HG02571 (cell line): ENCODE measurements around the gene TTC39B.

ENCODE experiments used
- ATAC-seq: cut with Tn5 transposase; IDR thresholded peaks from one replicate; pipeline ENCODE4 v1.9.1; 2021; ENCODE audit warnings: mild to moderate bottlenecking, moderate library complexity; ENCODE audit not compliant: unreplicated experiment

Gene TTC39B

DNA sequence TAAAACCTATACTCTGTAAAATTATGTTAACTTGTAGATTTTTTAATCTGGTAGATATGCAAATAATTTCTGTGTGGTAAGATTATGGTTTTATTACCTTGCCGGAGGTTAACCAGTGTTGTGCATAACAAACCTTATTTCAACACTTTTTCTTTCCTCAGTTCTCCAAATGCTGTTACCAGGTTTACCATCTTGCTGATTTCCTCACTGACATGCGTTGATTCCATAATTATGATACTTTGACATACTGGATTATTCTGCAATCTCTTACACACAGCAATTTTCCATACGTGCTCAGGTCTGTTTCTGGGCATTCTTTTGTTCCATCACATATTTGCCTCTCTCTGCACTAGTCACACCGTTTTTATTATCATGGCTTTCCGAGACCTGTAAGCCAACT lies 77.6 kb downstream of the TTC39B start:
- no peak for ATAC-seq

DNA sequence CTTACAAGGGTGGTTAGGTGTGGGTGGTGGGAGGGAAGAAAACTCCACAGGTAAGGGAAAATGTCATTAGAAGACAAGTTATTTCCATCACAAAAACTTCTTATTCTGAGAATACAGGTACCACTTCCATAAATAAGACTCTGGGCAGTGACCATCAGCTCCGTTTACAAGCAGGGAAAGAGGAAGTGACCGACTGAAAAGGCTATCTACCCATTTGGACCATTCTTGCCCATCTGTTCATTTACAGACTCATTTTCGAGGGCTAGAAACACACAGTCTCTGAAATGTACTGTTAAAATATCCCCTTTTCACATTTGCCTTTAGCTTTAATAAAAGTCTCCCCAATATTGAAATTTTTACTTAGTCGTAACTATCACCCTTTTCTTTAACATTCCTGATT lies 79.5 kb downstream of the TTC39B start:
- ATAC-seq = no peak

DNA sequence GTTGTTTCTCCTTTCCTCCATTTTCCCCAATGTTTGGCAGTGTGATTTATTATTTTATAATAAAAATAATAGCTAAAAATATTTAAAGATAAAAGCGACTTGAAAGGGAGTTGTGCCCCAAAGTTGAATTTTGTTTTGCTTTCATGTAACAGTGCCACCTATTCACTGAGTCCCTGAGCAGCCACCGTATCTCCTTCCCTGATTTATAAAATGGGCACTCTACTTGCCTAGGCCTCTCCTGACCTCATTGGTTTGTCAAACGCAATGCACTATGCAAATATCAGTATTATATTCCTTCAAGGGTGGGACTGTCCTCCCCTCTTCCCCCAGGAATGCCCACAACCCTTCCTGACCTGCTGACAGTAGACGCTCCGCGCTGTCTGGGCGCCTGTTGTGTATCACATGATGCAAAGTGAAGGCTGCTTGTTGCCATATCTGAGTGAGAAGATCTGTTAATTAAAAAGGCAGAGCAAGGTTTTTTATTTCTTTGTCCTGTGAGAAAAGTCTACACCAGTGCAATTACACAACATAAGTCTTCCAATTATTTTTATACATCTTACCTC lies 81.4 kb downstream of the TTC39B start:
- no peak for ATAC-seq

DNA sequence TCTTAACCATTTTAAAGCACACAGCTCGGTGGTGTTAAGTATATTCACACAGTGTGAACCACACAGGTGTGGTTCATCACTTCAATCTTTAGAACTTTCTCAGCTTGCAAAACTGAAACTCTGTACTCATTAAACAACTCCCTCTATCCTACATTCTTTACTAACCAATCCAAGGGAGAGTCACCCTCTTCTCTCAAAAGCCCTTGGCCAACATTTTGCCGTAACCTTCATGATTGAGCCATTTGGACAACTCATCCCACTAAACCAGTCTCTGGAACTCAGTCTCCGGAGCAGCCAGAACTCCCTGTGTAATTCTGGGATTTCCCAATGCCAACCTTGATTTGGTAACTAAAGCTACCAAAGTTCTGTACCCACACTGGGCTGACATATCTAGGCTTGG lies 84.7 kb downstream of the TTC39B start:
- ATAC-seq = no peak

DNA sequence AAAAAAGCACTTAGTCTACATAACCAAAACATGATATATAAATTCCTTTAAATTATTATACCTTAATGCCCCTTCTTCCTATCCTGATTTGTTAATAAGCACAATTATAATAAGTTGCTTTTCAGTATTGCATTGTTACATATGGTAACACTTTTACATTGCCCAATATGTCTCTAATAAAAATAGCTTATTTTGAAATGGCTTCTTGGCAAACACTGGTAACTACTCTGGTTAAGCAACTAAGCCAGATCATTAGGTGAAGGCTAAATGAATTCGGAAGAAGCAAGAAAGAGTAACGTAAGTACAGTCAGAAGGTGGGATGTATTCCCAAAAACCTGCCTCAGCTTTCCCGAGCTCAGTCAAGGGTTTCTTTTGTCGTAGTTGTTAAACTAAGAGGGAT lies 85.3 kb downstream of the TTC39B start:
- no peak for ATAC-seq

DNA sequence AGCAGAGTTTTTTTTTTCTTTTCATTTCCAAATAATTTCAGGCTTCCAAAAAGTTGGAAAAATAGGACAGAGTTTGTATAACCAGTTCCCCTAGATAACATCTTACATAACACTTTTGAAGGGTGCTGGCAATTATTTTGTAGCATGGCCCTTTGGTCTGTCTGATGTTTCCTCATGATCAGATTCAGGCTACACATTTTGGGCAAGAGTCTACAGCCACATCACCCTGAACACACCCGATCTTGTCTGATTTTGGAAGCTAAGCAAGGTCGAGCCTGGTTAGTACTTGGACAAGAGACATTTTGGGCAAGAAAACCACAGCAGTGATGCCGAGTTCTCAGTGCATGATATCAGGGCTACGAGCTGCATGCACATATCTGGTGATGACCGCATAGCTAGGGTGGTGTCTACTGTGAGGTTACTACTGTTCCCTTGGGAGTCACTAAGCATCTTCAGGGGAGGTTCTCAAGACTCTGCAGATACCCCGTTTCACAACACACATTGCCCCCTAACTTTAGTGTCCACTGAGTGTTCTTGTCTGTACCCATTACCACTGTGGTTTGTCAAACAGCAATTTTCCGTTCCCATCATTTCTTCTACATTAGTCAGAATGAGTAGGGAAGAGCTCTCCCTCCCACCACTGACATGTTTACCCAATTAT lies 86.2 kb downstream of the TTC39B start:
- ATAC-seq = no peak

DNA sequence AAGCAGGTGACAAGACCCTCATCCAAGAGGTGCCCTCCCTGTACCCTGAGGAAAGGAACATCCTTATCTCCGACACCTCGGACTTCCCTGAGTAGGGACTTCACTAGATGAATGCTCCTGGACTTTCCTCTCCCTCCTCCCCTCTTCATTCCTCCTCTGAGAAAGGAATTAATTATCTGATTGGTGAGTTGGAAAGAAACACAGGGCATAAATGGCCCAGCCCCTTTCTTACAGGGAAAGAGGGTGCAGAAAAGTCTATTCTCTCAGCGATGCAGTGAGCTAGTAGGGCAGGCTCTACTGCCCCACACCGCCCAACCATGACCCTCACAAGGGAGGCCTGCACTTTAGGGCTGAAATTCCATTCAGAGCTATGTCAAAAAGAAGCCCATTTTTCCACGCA lies 87.5 kb downstream of the TTC39B start:
- ATAC-seq = no peak

DNA sequence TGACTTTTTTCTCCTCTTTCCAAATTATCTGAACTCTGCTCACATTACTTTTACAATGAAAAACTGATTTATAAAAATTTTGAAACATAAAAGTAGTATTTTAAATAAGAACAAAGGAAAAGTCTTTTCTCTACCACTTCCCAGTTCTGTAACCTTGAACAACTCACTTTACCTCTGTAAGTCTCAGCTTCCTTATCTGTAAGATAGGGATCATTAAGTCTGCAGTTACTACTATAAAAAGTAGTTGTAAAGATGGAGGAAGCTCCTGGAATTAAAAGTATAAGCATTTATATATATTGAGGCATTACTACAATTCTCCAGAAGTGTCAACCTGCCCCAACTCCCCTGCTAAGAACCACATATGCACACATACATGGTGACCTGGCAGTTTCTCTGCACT lies 88.0 kb downstream of the TTC39B start:
- no peak for ATAC-seq

DNA sequence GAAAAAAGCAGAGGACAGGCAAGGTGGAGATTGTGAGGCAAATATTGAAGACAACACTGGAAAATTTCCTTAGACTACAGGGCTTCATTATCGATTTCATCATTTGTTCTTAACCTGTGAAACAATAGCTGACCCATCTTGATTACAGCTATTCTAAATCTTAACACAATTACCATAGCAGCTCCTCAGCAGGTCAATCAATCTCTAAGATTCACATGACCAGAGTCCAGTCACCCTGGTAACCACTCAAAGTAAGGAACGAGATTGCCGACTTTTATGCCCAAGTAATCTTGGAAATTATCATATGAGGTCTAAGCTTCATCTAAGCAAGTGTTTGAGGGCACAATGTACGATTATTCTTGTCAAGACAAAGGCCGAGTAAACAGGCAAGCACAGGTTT lies 93.8 kb downstream of the TTC39B start:
- no peak for ATAC-seq

DNA sequence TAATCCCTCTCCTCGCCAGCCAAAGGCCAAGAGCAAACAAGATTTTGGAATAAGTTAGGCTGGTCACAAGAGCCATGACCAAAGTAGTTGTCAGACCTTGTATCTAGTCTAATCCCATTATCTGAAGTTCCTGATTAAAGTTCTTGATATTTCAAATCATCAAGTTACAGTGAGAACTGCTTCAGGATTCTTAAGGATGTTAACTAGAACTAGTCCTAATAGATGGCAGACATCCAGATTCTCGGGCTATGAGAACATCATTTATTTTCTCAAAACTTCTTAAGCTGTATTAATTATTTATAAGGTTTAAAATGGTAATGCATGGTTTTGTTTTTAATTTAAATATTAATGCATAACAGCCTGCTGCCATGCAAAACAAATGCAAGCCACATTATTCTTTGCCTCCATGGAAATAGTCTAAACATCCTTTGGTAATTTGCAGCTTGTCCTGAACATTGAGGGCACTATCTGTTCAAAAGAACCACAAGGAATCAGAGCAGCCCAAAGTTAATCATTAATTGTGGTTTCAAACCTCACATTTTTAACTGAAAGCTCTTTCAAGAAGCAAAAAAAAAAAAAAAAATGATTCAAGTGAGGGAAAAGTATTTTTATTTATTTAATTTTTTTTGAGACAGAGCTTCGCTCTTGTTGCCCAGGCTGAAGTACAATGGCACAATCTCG lies 95.1 kb downstream of the TTC39B start:
- ATAC-seq = no peak

DNA sequence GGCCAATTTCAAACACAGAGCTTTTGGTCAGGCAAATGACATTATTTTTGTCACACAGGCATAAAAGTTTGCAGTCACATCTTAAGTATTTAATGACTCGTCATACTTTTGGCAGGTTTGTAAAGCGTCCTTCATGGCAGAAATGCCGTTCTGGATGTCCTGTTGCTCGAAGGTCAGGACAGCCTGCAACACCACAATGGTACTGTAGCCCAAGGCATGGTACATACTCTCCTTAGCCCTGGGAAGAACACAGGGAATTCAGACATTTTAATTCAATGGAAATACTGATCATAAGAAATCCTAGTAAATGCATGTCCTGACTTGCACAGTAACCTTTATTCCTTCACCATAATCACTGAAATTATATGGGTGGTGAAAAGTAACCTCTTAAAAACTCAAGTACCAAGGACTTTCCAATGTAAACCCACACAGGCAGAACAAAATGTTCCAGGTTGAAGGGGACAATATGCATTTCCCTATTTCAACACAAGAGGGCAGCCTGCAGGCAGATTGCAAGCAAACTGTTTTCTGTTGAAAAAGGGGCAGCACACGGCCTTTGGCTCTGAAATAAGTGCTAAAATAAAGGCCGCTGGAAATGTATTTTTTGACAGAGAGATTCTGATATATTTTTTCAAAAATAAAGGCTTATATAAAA lies 95.7 kb downstream of the TTC39B start:
- peak; percentile 51 for ATAC-seq

DNA sequence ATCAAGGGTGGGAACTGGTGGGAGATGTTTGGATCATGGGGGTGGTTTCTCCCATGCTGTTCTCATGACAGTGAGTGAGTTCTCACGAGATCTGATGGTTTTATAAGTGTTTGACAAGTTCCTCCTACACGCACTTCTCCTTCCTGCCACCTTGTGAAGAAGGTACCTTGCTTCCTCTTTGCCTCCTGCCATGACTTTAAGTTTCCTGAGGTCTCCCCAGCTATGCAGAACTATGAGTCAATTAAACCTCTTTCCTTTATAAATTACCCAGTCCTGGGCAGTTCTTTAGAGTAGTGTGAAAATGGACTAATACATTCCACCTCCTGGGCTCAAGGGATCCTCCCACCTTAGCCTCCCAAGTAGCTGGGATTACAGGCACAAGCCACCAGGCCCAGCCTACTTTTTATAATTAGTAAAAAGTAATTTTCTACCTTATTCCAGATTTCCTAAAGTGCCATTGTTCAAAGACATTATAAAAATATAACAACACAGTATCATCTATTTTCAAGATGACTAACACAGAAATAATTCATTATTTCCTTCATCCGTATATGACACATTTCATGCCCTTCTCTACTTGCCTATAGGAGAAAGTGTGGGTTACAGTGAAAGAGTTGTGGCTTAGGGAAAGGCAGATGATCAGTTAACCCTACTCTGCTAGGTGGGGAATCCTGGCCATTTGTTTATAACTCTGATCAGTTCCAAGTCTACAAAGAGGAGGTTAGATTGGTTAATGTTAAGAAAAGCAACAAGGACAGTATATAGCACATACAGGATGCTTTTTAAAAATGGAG lies 99.9 kb downstream of the TTC39B start:
- no peak for ATAC-seq

DNA sequence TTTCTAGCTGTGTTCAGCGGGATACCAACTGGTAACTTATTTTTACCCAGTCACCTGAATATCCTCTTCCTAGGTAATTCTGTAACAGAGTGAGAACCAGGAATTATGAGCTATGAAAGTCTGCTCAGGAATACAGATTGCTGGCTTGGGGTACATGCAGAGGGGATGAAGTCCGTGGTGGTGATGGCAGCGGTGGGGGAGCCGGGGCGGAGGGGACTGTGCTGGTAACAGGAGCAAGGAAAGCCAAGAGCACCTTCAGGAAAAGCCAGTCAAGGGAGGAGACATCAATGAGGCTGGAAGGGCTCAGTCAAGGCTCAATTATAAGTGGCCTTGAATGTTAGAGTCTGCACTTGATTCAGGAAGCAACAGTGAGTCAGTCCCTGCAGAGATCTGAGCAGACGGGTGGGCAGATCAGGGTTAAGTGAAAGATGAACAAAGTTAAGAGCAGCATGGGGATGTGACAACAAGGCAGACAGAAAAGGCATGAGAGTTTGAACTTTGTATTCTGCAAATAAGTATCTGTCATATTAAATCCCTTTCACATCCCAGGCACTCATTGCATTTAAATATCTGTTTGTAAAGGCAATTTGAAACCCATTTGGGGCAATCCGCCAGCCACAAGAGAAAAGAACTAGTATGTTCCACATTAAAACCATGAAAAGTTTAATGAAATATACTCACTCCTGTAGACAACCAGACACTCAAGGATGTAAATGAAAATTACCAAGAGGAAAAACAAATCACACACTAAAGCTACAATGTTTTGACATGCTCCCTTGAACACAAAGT lies 101.2 kb downstream of the TTC39B start:
- ATAC-seq = no peak

DNA sequence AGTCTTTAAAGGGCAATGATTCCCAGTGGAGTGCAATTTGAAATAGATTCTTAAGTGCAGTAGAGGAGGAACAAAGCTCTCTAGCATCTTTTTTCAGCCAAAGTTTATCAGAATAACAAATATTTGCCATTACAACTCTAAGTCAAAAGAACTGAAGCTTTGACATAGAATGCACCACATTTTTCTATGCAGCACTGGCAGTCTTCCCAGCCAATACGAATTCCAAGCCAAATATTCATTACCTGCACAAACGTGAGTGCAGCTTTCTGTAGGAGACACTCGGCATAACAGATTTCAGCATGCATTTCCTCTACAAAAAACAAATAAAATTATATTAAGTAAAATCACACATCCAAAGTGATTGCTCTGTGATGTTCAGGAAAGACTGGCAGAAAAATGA lies 103.4 kb downstream of the TTC39B start:
- no peak for ATAC-seq

DNA sequence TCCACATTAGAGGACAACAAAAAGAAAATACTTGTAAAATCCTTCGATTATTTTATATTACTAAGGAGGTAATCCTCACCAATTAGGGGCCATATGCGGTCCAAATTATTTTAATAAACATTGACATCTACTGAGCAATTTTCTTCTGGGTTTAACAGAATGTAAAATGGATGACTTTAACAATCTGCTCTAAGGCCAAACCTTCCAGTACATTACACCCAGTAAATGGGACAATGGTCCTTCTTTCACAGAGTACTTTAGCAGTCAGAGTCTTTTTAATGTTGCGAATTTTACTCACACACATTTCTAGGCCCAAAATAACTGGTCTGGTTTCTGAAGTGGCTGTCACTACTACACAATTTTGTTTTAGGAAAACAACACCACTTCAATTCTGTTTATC lies 106.9 kb downstream of the TTC39B start:
- ATAC-seq = no peak

DNA sequence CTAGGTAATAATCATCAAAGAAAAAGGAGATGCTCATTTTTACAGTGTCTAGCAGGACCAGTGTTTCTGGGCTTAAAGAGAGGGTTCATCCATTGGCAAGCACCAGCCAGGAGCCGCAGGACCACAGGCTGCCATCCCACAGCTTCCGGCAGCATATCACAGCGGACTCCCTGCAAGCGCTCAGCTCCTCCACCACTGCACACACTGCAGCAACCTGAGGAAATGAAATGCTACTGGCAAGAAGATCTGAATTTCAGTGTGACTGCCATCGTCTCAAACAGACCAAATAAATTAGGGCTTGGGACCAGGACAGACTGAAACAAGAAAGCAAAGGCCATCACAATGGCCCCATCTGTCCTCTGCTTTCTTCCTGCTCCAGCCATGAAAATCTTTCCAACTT lies 114.2 kb downstream of the TTC39B start:
- ATAC-seq = no peak

DNA sequence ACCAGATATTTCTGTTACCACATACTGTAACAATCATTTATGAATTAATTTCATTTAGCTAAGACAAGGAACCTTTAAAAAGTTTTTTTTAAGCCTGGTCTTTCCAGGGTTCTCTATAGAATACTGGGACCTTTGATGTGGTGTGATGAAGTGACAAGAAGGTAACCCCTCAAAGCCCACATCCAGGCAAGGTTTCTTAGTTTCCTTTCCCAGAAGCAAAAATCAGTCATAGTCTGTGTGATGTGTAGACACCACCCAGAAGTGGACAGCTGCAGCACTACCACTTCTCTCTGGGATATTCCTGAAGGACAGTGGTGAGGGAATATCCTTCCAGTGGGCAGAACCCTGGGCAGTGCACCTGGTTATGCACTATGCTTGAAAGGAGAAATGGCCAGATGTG lies 115.6 kb downstream of the TTC39B start:
- no peak for ATAC-seq

DNA sequence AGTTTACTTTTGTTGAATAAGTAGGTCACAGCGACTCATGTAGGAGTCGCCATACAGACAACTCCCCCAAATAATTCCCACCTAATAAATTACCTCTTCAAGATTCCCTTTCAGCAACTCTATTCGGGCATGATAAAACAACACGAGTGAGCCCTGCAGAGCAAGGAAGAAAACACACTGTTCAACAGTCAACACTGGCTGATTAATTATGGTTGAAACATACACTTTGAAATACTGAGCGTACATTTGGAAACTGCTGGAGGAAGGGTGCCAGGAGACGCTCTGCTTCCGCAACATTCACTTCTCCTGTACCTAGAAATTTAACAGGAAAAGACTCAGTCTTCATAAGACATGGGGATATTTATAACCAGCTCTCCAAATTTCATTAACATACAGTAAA lies 117.5 kb downstream of the TTC39B start:
- no peak for ATAC-seq

DNA sequence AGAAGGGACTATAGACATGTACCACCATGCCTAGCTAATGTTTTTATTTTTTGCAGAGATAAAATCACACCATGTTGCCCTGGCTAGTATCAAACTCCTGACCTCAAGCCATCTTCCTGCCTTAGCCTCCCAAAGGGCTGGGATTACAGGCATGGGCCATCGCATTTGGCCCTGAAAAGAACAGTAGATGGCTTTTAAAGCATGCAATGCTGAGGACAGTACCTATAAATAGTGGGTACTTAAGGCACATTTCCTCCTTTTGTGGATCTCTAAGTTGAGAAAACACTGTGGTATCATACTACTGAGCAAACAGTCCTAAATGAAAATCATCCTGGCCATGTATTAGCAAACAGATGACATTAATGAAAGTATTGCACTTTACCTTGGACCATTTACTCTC lies 119.4 kb downstream of the TTC39B start:
- no peak for ATAC-seq

DNA sequence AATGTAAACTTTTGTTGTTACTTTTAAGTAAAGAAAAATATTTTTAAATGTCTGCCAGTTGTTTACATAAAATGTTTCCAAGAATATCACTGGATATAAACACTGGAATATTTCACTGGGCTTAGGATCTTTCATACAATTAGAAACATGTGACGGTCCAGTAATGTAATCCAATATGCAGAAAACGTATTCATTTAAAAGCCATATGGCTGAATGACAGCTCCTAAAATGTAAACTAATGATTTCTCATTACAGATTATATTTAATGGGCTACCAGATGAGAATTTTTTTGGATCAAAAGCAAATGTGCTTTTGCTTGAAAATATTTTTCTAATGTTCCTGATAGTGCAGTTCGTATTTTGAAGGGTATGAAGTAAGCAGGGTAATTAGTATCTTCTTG lies 124.3 kb downstream of the TTC39B start:
- no peak for ATAC-seq
